Measurements from ENCODE around the gene FBXW11. TPM values are rescaled to one million over a fixed set of nuclear protein-coding genes. Genes with fewer than 3 reads are reported as not detected.
"Not testable (repeated sequence)": the region's sequence is repeated elsewhere in the genome, so short reads cannot be mapped to it uniquely, and the experiment has no call there.

Gene FBXW11
- total and polyA plus RNA-seq, 10 donors: 7.5 to 72.1 (median 54.7) TPM

DNA sequence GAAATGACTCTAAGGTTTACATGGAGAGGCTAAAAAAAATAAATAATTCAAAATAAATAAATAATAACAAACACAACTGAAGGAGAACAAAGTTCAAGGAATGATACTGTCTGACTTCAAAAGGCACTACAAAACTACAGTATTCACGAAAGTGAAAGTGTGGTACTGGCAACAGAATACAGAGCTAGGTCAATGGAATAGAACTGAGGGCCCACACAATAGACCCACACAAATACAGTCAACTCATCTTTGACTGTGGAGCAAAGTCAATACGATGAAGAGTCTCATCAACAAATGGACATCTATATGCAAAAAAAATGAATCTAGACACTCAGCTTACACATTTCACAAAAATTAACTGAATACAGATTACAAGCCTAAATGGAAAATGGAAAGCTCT is 75.3 kb downstream of the FBXW11 start:
- 74 to 88% (median 78%) methylated on average over 2 of the region's 2 CpGs for WGBS, 5 donors
- no peak for DNase-seq
- no peak overlapping the region for H3K4me3 ChIP-seq
- peaks cover 0 to 10% (median 0%) of the 10 kb centered on the region in 6 donors for H3K36me3 ChIP-seq
- H3K27ac ChIP-seq: no peak overlapping the region
- no peaks in the 10 kb centered on the region for H3K27me3 ChIP-seq (replicated peaks in 1 of 7)
- intact Hi-C loops (cut with DNase I; ENCODE audit: low total_unique reads): no loop called here
- H3K4me1 ChIP-seq: peaks cover 0 to 47% (median 22%) of the 10 kb centered on the region in 6 donors
- TF ChIP-seq POLR2A (IDR thresholded peaks at IDR 0.05): no peak
- no peak for TF ChIP-seq POLR2AphosphoS5 (IDR thresholded peaks at IDR 0.05)
- TF ChIP-seq, protein P1, sequence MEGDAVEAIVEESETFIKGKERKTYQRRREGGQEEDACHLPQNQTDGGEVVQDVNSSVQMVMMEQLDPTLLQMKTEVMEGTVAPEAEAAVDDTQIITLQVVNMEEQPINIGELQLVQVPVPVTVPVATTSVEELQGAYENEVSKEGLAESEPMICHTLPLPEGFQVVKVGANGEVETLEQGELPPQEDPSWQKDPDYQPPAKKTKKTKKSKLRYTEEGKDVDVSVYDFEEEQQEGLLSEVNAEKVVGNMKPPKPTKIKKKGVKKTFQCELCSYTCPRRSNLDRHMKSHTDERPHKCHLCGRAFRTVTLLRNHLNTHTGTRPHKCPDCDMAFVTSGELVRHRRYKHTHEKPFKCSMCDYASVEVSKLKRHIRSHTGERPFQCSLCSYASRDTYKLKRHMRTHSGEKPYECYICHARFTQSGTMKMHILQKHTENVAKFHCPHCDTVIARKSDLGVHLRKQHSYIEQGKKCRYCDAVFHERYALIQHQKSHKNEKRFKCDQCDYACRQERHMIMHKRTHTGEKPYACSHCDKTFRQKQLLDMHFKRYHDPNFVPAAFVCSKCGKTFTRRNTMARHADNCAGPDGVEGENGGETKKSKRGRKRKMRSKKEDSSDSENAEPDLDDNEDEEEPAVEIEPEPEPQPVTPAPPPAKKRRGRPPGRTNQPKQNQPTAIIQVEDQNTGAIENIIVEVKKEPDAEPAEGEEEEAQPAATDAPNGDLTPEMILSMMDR (IDR thresholded peaks at IDR 0.05 in 8 of 11, conservative IDR thresholded peaks at IDR 0.05 in 3 of 11): no peak
- H3K9me3 ChIP-seq: peaks cover 5 to 21% (median 16%) of the 10 kb centered on the region in 8 donors

- TF ChIP-seq, protein P1 (IDR thresholded peaks at IDR 0.05 in 8 of 11, conservative IDR thresholded peaks at IDR 0.05 in 3 of 11): peak in 3 of 11 experiments; percentile 8 to 31 (median 14)
- no peak for TF ChIP-seq POLR2AphosphoS5 (IDR thresholded peaks at IDR 0.05)
- Histone ChIP-seq H3K27ac (no peak overlapping the region), H3K9me3 (peaks cover 0 to 11% (median 9%) of the 10 kb centered on the region in 8 donors), H3K27me3 (replicated peaks in 1 of 7) (no peaks in the 10 kb centered on the region), H3K4me3 (no peak overlapping the region), H3K36me3 (no peaks in the 10 kb centered on the region), H3K4me1 (peaks cover 0 to 58% (median 32%) of the 10 kb centered on the region in 6 donors)
- 85 to 93% (median 88%) methylated on average over 3 of the region's 3 CpGs for WGBS, 5 donors
- no peak for DNase-seq
- intact Hi-C loops (cut with DNase I; ENCODE audit: low total_unique reads): no loop called here
Measured at GRCh38 chr5:171927345-171927941, 79.0 kb downstream of the FBXW11 start.

DNA sequence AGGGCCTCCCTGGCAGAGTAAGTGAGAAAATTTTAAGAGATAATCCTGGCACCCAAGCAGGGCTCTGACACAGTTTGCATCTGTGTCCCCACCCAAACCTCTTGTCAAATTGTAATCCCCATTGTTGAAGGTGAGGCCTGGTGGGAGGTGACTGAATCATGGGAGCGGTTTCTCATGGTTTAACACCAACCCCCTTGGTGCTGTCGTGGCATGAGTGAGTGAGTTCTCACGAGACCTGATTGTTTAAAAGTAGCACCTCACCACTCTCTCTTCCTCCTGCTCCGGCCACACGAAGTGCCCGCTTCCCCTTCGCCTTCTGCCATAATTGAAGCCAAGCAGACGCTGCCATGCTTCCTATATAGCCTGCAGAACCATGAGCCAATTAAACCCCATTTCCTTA is 80.1 kb downstream of the FBXW11 start:
- intact Hi-C loops (cut with DNase I; ENCODE audit: low total_unique reads): no loop called here
- Histone ChIP-seq H3K4me3 (no peak overlapping the region), H3K27me3 (replicated peaks in 1 of 7) (no peaks in the 10 kb centered on the region), H3K4me1 (peaks cover 0 to 52% (median 34%) of the 10 kb centered on the region in 6 donors), H3K36me3 (no peaks in the 10 kb centered on the region), H3K27ac (peak overlapping the region in 2 of 8 donors; percentile 2), H3K9me3 (peaks cover 0 to 11% (median 9%) of the 10 kb centered on the region in 8 donors)
- TF ChIP-seq POLR2AphosphoS5 (IDR thresholded peaks at IDR 0.05): peak in 1 of 3 donors; percentile 22
- no peak for TF ChIP-seq POLR2A (IDR thresholded peaks at IDR 0.05)
- peak; percentile 81 for DNase-seq
- 58 to 81% (median 67%) methylated on average over 8 of the region's 8 CpGs for WGBS, 5 donors

GRCh38 chr5:171924493-171925122 is 81.8 kb downstream of the FBXW11 start:
- Histone ChIP-seq H3K4me1 (peaks cover 0 to 52% (median 28%) of the 10 kb centered on the region in 6 donors), H3K27me3 (replicated peaks in 1 of 7) (no peaks in the 10 kb centered on the region), H3K27ac (no peak overlapping the region), H3K36me3 (no peaks in the 10 kb centered on the region), H3K4me3 (no peak overlapping the region), H3K9me3 (peaks cover 0 to 11% (median 9%) of the 10 kb centered on the region in 8 donors)
- WGBS, 5 donors: 95 to 98% (median 96%) methylated on average over 24 to 25 of the region's 25 CpGs
- no peak for DNase-seq
- intact Hi-C loops (cut with DNase I; ENCODE audit: low total_unique reads): no loop called here
- TF ChIP-seq POLR2AphosphoS5 (IDR thresholded peaks at IDR 0.05) (peak in 1 of 3 donors; percentile 33), POLR2A (IDR thresholded peaks at IDR 0.05) (no peak)

DNA sequence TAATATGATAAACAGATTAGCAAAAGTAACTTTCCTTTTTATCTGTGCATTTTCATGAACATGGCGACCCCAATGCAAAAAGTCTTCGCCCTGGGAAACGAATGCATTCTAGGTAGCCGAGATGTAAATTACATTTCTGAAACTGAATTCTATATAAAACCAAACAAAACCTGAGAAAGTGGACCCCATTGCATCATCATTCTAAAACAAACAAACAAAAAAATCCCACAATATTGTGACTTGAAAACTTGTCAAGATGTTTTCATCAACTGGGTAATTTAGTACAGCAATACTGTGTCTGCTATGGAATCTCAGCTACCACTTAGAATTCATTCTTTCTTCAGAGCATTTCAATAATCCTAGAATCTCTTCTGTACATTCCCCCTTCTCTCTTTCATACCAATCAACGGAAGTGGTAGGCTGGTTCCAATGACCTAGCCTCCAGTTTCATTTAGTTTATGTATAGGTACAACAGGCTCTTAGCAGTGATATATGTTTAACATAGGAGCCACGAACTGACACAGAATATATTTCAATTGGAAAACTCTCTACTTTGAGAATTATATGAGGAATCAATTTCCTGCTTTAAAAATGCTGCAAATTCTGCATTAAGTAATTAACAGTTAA is 85.6 kb downstream of the FBXW11 start:
- peaks cover 0 to 11% (median 9%) of the 10 kb centered on the region in 8 donors for H3K9me3 ChIP-seq
- no peak overlapping the region for H3K4me3 ChIP-seq
- DNase-seq: no peak
- no peaks in the 10 kb centered on the region for H3K27me3 ChIP-seq (replicated peaks in 1 of 7)
- H3K27ac ChIP-seq: no peak overlapping the region
- intact Hi-C loops (cut with DNase I; ENCODE audit: low total_unique reads): no loop called here
- WGBS, 5 donors: 86 to 94% (median 92%) methylated on average over 6 of the region's 6 CpGs
- no peaks in the 10 kb centered on the region for H3K36me3 ChIP-seq
- H3K4me1 ChIP-seq: peaks cover 0 to 60% (median 22%) of the 10 kb centered on the region in 6 donors
- no peak for TF ChIP-seq POLR2A (IDR thresholded peaks at IDR 0.05)
- TF ChIP-seq POLR2AphosphoS5 (IDR thresholded peaks at IDR 0.05): no peak
- TF ChIP-seq, protein P1 (IDR thresholded peaks at IDR 0.05 in 8 of 11, conservative IDR thresholded peaks at IDR 0.05 in 3 of 11): no peak

- not testable (repeated sequence) for H3K36me3 ChIP-seq, DNase-seq
- intact Hi-C loops (cut with DNase I; ENCODE audit: low total_unique reads): loop anchor here (10.0 kb wide), 1 partner anchor 89 kb away; the partner anchor contains the start of gene FBXW11
Measured at GRCh38 chr5:171915700-171916099, 90.7 kb downstream of the FBXW11 start.

More at GRCh38 chr5:171915700-171916099, 90.7 kb downstream of the FBXW11 start:
- not testable (repeated sequence) for H3K9me3 ChIP-seq; H3K4me3 ChIP-seq; H3K27ac ChIP-seq; H3K27me3 ChIP-seq (replicated peaks in 1 of 7)
- 93 to 99% (median 94%) methylated on average over 4 of the region's 4 CpGs for WGBS, 5 donors
- peaks cover 14 to 86% (median 38%) of the 10 kb centered on the region in 6 donors for H3K4me1 ChIP-seq

Measured in spleen (tissue), 11 donors.